DOHH2 (cell line): Measurements from ENCODE around the gene TNNC2.

Experiments
- H3F3A ChIP-seq: fragments of 200-600 bp; sonication (generic), shearing (Covaris generic); 2 replicates; pipeline ENCODE4 v1.6.0; 2016; ENCODE audit warnings: antibody characterized with exemption, mild to moderate bottlenecking; ENCODE audit not compliant: control insufficient read depth, insufficient read depth
- H3K27ac ChIP-seq: fragments of 200-600 bp; sonication (generic); 2 replicates; pipeline ENCODE4 v1.5.1; 2014; ENCODE audit warnings: low read depth, mild to moderate bottlenecking, low read length, moderate library complexity
- H3K27me3 ChIP-seq: fragments of 200-600 bp; sonication (generic); 2 replicates; pipeline ENCODE4 v1.6.1; 2014; ENCODE audit warnings: mild to moderate bottlenecking, low read length, mixed read lengths; ENCODE audit not compliant: control insufficient read depth
- H3K36me3 ChIP-seq: fragments of 200-600 bp; sonication (generic); 2 replicates; pipeline ENCODE4 v1.6.1; 2014; ENCODE audit warnings: mild to moderate bottlenecking, low read length, moderate library complexity, mixed read lengths; ENCODE audit not compliant: control insufficient read depth
- H3K4me1 ChIP-seq: fragments of 200-600 bp; sonication (generic); 2 replicates; pipeline ENCODE4 v1.6.1; 2014; ENCODE audit warnings: mild to moderate bottlenecking, low read length, mixed read lengths; ENCODE audit not compliant: control insufficient read depth
- H3K4me2 ChIP-seq: fragments of 200-600 bp; sonication (generic); 2 replicates; pipeline ENCODE4 v1.6.0; 2014; ENCODE audit warnings: mild to moderate bottlenecking, low read length, moderate library complexity
- H3K4me3 ChIP-seq: fragments of 200-600 bp; sonication (generic); 2 replicates; pipeline ENCODE4 v1.5.1; 2014; ENCODE audit warnings: mild to moderate bottlenecking, low read length, mixed read lengths
- H3K79me2 ChIP-seq: fragments of 200-600 bp; sonication (generic); 2 replicates; pipeline ENCODE4 v1.6.1; 2014; ENCODE audit warnings: mild to moderate bottlenecking, low read length, mixed read lengths; ENCODE audit not compliant: control insufficient read depth
- H3K9me2 ChIP-seq: fragments of 200-600 bp; sonication (generic); replicated peaks from 2 replicates; pipeline ENCODE4 v1.6.1; 2014; ENCODE audit warnings: mild to moderate bottlenecking, low read length, mixed read lengths; ENCODE audit not compliant: control insufficient read depth
- H3K9me3 ChIP-seq: fragments of 200-600 bp; sonication (generic); 2 replicates; pipeline ENCODE4 v1.6.1; 2014; ENCODE audit warnings: antibody characterized with exemption, low read length, mixed read lengths; ENCODE audit not compliant: control insufficient read depth, insufficient read depth
- H4K20me1 ChIP-seq: fragments of 200-600 bp; sonication (generic); 2 replicates; pipeline ENCODE4 v1.6.0; 2014; ENCODE audit warnings: low read depth, mild to moderate bottlenecking, antibody characterized with exemption, low read length, moderate library complexity; ENCODE audit not compliant: control insufficient read depth, insufficient read depth
- EZH2phosphoT487 ChIP-seq: fragments of 200-600 bp; sonication (generic); IDR thresholded peaks from 2 replicates; pipeline ENCODE4 v1.6.1; 2017; ENCODE audit warnings: borderline replicate concordance, mild to moderate bottlenecking, antibody characterized with exemption, low read length, moderate library complexity, mixed read lengths
- TF ChIP-seq, protein P1 (sequence below): fragments of 200-600 bp; sonication (generic); IDR thresholded peaks from one replicate; pipeline ENCODE4 v1.5.1; 2014; ENCODE audit warnings: antibody characterized with exemption, mild to moderate bottlenecking, low read depth, low read length; ENCODE audit not compliant: poor library complexity, severe bottlenecking

The TNNC2 gene

DNA sequence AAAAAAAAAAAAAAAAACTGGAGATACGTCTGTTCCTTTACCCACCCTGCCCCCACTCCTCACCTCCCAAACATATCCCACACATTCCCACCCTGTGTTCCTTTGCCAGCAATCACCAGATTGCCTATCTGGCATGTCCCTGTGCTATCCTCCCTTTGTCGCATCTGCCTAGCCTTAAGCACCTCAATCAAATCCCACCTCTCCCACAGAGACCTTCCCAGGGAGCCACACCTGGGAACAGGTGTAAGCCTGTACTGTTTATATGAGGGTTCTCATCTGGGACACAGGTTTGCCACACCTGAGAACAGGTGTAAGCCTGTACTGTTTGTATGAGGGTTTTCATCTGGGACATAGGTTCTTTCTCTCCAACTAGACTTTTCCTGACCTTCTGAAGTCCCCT, 52.2 kb downstream of the TNNC2 start:
- Histone ChIP-seq H3K9me2 (no peaks in the 10 kb centered on the region), H3K4me1 (no peaks in the 10 kb centered on the region), H3K27ac (no peak overlapping the region), H3K4me3 (no peak overlapping the region), H3K9me3 (no peaks in the 10 kb centered on the region), H4K20me1 (no peaks in the 10 kb centered on the region), H3F3A (no peaks in the 10 kb centered on the region), H3K27me3 (peaks cover 23% of the 10 kb centered on the region), H3K4me2 (no peak overlapping the region), H3K36me3 (no peaks in the 10 kb centered on the region), H3K79me2 (no peaks in the 10 kb centered on the region)
- TF ChIP-seq, protein P1, sequence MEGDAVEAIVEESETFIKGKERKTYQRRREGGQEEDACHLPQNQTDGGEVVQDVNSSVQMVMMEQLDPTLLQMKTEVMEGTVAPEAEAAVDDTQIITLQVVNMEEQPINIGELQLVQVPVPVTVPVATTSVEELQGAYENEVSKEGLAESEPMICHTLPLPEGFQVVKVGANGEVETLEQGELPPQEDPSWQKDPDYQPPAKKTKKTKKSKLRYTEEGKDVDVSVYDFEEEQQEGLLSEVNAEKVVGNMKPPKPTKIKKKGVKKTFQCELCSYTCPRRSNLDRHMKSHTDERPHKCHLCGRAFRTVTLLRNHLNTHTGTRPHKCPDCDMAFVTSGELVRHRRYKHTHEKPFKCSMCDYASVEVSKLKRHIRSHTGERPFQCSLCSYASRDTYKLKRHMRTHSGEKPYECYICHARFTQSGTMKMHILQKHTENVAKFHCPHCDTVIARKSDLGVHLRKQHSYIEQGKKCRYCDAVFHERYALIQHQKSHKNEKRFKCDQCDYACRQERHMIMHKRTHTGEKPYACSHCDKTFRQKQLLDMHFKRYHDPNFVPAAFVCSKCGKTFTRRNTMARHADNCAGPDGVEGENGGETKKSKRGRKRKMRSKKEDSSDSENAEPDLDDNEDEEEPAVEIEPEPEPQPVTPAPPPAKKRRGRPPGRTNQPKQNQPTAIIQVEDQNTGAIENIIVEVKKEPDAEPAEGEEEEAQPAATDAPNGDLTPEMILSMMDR, result no peak
- TF ChIP-seq EZH2phosphoT487, result no peak
